Left cardiac atrium (tissue), 4 donors: ENCODE results near the gene ADGRL2. TPM values are rescaled to one million over a fixed set of nuclear protein-coding genes. Genes with fewer than 3 reads are reported as not detected.

ENCODE experiments used
- ATAC-seq, 2 donors: fragments of 200-7000 bp; cut with Tn5 transposase; one replicate each; pipeline ENCODE4 v1.9.1; 2020; ENCODE audit warnings: mild to moderate bottlenecking in 2 of 2, moderate library complexity in 2 of 2
- DNase-seq: peaks from one replicate; pipeline ENCODE4 v3.0.0-alpha.2; 2020
- intact Hi-C, 2 donors: fragments of 100-400 bp; cut with DNase I; formaldehyde crosslinking; loops; one replicate each; pipeline versions ENCODE4 v1.14.1 to v1.15.1; 2022 to 2023
- total RNA-seq, 2 donors: library from RNA; stranded (reverse); fragmentation: NEBNext Ultra II Directional; extraction: Animal tissue kit (Norgen Biotek cat#: 25700); gene quantifications; one replicate each; pipeline ENCODE4 v1.2.1, GENCODE V29; 2021
- donor health status: DM: no; HTN: yes; CAD: no.
- donor health status: DM: no; HTN: yes; CAD: no; lungs with severe emphysema.
- donor health status: DM: yes; HTN: yes; CAD: no.
- donor health status: Dilated cardiomyopathy.

ADGRL2 gene
- total RNA-seq, 2 donors from 2014 or later, result 57.4 to 64.4 TPM

DNA sequence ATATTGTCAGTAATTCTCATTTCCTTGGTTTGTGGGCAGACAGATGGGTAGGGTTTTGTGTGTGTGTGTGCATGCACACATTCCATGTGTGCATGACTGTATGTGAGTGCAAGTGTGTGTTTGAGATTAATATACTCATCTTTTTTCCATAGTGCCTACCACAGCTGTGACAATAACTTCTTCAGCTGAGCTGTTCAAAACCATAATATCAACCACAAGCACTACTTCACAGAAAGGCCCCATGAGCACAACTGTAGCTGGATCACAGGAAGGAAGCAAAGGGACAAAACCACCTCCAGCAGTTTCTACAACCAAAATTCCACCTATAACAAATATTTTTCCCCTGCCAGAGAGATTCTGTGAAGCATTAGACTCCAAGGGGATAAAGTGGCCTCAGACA lies 149.3 kb downstream of the ADGRL2 start:
- no peak for ATAC-seq
- intact Hi-C loops, result no loop called here
- no peak for DNase-seq

DNA sequence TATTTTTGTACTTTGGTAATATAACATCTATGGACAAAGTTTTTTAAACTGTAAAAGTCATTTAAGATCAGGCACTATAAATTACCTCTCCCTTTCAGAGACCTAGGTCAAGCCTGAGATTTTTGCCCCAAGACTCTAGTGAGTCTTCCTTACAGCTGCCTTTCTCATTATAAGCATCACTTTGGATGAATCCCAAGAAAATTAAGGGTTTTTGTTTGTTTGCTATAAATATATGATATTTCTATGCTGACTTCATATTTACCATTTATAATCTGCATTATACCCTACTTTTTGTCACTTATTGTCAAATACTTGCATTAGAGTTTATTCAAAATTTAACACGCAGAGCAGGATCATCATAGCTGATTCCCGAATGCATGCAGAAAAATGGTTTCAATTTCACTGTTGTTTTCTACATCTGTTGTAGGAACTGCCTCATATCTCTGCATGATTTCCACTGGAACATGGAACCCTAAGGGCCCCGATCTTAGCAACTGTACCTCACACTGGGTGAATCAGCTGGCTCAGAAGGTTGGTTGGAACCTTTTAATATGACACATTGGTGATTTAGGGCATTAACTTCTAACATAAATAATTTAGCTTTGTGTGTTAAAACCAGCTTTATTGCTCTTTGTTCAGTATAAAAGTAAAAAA lies 150.0 kb downstream of the ADGRL2 start:
- DNase-seq (no peak), ATAC-seq (no peak)
- intact Hi-C loops, result no loop called here

DNA sequence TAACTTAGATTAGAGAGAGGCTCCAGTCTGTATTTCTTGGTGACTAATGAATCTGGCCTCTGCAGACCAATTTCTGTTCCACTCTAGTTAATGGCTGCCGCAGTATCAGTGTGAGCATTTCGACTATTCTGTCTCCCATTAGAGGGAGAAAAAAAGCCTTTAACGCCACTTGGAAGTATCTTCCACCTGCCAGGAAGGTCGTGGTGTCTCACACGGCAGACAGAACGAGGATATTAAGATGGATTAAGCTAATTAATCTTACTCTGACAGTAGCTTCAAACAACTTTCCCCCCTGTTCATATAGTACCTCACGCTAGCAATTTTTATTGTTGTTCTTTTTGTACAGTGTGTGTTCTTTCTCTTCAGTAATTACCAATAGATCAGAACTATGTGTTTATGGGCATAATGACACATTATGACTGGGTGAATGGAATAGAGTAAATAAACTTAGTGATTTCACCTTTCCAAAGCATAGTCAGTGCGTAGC lies 153.8 kb downstream of the ADGRL2 start:
- intact Hi-C loops, result no loop called here

DNA sequence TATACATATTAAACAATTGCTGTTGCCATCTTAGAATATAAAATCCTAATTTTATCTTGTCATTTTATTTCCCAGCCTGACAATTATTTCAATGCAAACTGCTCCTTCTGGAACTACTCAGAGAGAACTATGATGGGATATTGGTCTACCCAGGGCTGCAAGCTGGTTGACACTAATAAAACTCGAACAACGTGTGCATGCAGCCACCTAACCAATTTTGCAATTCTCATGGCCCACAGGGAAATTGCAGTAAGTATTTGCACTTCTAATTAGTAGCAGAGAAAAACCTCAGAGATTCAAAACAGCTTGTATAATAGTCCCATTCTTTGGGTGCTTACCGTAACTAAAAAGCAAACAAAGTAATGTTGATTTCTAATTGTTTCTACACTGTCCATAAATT lies 167.2 kb downstream of the ADGRL2 start:
- DNase-seq, result no peak
- intact Hi-C loops, result no loop called here
- ATAC-seq, result no peak

More for the DNA sequence above, 153.8 kb downstream of the ADGRL2 start:
- no peak for DNase-seq
- peak in 1 of 2 donors; percentile 22 for ATAC-seq

DNA sequence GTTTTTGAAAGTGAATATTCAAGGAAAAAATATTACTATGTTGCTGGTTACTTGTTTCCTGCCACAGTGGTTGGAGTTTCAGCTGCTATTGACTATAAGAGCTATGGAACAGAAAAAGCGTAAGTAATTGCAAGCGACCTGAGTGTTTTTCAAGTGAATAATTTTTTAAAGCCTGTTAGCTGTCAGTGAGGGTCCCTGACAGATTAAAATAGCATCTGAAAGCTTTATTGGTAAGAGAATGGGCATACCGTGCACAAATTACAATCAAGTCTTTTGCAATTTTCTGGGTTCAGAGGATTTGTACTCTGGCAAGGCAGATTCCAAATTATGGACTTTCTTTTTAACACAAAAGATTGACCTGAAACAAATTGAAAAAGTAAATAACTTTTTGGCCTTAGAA lies 169.7 kb downstream of the ADGRL2 start:
- DNase-seq, result no peak
- ATAC-seq, result no peak
- intact Hi-C loops, result no loop called here

DNA sequence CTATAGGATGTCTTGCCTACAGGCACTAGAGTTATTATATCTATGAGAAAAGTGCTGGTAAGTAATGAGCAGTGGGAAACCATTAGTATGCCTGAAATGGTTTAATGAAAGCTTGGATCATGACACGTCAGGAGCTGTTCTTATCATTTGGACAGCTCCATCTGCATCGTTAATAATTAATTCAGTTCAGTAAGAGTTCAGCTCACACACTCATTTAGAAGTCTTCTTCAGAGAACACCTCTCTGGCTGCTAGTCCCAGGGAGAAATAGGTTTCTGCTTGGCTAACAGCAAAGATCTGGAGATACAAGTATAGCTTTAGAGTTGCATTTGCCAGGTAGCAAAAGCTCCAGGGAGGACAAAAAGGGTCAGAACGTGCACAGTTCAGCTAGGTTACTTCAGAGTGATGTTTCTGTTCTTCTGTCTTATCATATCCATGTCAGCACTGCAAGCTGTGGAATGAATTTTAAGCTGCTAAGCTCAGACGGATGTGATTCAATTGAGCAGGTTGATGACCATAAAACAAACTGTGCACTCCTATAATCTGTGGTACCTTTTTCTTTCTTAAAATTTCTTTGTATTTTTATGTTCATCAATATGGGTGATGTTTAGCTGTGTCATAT lies 173.6 kb downstream of the ADGRL2 start:
- ATAC-seq (peak; percentile 82 to 92), DNase-seq (no peak)
- intact Hi-C loops, result no loop called here

DNA sequence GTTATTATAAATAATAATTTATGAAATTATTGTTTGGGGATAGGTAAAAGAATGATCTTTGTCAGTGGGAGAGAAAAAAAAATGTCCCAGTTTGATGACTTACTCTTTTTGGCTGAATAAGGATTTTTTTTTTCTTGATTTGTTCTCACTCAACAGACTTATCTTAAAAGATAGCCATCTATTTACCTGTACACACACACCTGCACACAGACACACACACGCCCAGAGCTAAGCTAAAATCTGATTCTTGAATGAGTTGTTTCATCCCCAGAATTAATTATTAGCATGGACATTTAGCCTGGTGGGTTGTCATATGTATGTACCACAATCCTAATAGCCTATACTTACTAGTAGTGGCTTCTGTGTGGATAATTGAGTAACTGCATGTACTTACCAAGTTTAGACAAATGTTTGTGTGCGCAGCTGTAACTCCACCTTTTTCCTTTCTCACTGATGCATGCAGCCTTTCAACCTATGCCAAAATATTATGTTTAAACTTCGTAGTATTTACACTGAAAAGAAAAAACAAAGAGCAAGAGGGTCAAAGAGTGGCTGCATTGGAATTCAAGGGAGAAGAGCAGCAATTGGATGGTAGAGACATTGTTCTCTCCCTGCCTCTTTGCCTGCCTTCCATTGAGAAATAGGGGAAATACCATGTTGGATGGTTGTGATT lies 174.3 kb downstream of the ADGRL2 start:
- intact Hi-C loops, result no loop called here
- DNase-seq, result no peak
- no peak for ATAC-seq

DNA sequence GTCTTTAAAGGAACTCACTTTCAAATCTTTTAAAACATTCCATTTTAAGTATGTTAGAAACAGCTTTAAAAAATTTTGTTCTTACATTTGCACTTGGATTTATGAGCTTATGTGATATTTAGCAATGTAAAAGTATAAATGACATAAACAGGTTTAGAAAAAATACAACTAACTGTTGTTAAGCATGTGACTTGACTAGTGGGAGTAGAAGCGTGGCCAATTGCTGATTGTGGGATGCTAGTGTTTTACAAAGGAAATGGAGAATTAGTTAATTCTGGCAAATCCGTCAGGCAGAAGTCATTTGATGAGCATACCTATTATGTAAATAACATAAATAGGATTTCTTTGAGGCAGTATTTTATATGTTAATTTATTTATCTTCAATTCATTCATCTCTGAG lies 175.8 kb downstream of the ADGRL2 start:
- DNase-seq, result no peak
- intact Hi-C loops, result no loop called here
- ATAC-seq, result no peak

DNA sequence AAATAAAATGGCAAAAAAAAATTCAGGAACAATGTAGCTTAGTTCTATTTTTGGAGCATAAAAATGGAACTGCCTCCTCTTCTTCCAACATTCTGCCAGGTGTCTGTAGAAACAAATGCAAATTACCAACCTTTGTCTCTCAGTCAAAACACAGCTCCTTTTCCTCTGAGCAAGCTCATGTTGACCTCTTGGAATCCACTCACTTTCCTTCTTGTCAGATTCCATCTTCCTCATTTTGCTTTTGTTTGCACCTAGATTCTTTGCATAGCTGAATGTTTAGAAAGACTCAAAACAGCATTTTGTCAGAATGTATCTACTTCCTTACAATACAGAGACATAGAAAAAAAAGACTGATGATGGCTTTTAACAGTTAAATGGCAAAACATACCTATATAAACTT lies 178.2 kb downstream of the ADGRL2 start:
- ATAC-seq (no peak), DNase-seq (no peak)
- intact Hi-C loops, result no loop called here

DNA sequence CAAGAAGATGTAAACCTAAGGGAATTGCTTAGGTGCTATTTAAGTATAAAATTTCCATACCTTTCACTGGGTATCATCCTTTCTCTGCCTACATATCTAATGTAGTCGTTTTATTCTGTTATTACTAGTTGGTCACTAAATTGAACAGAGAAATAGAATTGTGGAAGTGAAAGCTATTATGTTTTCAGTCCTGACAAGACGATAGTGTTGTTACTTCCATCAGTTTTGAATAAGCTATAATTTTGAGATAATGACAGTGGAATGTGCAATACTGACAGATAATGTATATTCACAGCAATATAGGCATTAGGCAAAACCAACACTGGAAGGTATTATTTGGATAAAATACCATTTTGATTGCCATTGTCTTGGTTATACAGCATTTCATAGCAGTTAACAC lies 181.8 kb downstream of the ADGRL2 start:
- intact Hi-C loops, result no loop called here
- ATAC-seq, result no peak
- no peak for DNase-seq

DNA sequence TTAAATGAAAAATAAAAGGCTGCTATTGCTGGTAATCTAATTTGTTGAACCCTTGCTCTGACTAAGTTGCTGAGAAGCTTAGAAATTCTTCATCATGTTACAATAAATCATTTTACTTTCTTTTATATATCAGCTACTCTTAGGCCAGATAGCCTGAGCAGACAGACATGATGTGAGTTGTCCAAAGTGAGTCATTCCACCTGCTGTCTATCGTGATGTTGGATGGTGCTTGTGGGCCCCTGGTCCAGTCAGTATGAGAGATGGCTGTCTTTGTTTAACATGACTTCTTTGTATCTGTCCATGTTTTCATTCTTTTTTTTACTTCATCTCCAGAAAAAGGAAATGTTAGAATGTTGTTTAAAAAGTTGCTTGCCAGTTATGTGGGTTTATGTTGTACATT lies 188.8 kb downstream of the ADGRL2 start:
- ATAC-seq (no peak), DNase-seq (no peak)
- intact Hi-C loops, result no loop called here

DNA sequence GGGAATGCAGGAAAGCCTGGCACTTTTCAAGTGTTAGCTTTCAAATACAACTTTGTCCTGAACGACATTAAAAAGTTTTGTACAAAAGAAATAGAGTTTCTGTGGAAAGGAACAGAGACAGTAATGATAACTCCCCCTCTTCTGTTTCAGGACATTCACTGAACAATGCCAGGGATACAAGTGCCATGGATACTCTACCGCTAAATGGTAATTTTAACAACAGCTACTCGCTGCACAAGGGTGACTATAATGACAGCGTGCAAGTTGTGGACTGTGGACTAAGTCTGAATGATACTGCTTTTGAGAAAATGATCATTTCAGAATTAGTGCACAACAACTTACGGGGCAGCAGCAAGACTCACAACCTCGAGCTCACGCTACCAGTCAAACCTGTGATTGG lies 189.5 kb downstream of the ADGRL2 start:
- DNase-seq (no peak), ATAC-seq (no peak)
- intact Hi-C loops, result no loop called here

DNA sequence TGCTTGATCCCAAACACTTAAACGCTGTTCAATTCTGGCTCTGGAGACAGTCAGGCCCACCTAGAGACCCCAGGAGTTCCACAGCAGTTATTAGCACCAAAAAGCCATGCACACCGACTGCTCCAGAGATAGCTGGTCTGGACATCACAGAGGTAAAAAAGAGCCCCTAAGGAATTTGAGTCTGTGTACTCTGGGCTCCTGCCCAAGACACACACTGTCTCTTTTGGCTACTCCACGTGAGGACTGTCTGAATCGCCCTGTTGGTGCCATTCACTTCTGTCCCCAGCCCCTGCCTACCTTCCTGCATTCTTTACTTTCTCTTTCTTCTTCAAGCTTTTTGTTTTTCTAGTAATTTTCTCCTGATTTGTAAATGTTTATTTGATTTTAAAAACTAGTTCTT lies 197.4 kb downstream of the ADGRL2 start:
- peak; percentile 65 to 80 for ATAC-seq
- intact Hi-C loops, result no loop called here
- DNase-seq, result no peak

DNA sequence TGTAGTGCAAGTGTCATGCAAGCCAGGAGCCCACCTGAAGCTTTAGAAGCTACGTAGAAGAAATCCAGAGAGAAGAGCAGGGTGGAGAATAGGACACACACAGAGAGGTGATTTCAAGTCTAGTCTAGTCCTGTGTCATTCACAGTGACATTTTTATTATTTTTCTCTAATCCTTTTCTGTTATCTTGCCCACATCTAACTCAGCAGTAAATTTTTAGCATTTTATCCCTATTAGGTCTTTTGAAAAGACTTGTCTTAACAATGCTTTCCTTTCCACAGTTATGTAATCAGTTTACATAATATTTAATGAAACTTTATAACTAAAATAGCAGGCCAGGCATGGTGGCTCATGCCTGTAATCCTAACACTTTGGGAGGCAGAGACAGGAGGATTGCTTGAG lies 198.6 kb downstream of the ADGRL2 start:
- intact Hi-C loops, result no loop called here
- no peak for ATAC-seq
- DNase-seq, result no peak

DNA sequence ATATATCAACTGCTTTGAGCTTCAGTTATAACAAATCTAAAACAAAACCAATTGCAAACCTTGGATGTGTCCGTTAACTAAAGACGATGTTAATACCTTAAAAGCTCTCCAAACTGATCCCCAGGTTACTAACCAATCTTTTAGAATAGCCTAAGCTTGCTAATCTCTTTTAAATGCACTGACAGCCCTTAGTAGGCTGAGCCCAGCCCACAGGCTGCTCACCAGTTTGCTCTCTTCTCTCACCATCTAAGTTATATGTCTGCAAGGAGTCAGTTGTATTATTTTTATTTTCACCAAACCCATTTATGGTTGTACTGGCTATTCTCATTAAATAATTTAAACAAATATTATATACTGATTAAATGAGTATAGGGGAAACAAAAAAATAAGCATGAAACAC lies 199.5 kb downstream of the ADGRL2 start:
- DNase-seq (no peak), ATAC-seq (no peak)
- intact Hi-C loops, result no loop called here

DNA sequence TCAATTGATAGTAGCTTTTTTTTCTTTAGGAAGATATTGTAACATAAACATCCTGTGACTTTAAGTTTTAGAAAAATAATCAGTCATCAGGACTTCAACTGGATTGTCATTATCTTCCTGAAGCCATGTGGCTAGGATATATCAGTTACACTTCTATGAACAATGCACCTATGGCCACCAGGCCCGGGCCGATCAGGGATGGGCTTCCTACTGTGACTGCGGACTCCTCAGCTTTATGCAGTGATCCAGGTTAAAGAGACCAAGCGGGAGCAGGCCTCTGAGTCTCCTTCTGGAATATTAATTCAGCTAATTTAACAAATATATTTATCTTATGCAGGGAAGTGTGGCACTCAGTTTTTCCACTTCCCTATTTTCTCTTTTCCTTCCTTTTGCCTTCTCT lies 200.6 kb downstream of the ADGRL2 start:
- ATAC-seq, result no peak
- DNase-seq, result no peak
- intact Hi-C loops, result no loop called here

DNA sequence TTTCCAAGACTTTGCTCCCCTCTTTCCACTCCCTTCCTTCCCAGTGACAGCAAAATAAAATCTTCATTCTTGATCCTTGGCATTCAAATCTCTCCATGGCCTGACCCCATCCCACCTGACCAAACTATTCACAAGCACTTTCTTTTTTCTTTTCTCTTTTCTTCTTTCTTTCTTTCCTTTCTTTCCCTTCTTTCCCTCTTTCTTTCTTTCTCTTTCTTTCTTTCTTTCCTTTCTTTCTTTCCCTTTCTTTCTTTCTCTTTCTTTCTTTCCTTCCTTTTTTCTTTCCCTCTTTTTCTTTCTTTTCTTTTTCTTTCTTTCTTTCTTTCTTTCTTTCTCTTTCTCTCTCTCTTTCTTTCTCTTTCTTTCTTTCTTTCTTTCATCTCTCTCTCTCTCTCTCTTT lies 207.1 kb downstream of the ADGRL2 start:
- intact Hi-C loops, result no loop called here
- DNase-seq, result no peak
- no peak for ATAC-seq

DNA sequence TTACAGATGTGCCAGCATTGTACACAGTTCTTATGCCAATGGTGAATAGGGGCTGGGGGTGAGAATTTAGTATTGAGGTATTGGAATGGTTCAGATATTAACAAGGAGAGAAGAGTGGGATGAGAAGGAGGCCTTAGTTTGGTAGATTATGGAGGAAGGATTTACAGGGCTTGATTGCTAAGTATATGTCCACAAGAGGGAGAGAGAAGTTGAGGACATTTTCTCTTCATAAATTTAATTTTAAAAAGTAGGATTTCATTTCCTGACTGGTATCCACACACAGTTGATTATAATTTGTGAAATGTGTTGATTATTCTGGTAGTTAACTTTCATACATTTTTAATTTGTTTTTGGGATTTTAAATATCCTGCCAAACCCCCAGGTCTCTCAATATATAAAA lies 213.0 kb downstream of the ADGRL2 start:
- no peak for ATAC-seq
- DNase-seq, result no peak
- intact Hi-C loops, result no loop called here

DNA sequence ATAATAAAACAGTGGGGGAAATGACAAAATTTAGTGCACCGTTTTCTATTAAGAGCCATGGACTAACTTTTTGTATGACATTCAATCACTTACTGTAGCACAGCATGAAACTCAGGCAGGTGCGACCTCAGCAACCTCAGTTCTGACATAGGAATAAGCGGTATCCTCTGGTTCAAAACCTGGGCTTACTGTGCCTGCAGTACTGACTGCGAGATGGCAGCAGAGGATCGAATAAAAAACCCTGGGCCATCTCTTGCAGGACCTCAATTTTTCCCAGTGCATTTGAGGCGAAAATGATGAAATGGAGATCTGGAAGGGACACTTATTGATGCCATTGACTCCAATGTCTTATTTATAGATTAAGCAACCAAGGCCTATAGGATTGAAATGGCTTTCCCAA lies 214.7 kb downstream of the ADGRL2 start:
- ATAC-seq, result no peak
- DNase-seq, result no peak
- intact Hi-C loops, result no loop called here

DNA sequence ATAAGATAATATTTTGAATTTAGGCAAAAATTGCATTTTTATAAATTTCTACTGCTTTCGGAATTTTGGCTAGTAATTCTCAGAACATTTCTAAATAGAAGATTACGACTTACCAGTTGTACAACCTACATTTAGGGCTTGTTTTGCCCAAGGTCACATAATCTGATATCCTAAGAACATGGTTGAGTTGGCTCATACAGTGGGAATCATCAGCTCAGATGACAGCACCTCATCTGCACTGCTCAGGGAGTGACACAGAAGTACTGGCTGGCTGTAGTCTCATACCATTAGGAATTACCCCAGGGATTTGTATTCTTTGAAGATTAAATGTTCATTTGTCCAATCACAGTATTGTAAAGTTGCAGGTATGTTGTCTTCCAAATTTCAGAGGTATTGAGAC lies 217.6 kb downstream of the ADGRL2 start:
- peak; percentile 44 to 76 for ATAC-seq
- no peak for DNase-seq
- intact Hi-C loops, result no loop called here

DNA sequence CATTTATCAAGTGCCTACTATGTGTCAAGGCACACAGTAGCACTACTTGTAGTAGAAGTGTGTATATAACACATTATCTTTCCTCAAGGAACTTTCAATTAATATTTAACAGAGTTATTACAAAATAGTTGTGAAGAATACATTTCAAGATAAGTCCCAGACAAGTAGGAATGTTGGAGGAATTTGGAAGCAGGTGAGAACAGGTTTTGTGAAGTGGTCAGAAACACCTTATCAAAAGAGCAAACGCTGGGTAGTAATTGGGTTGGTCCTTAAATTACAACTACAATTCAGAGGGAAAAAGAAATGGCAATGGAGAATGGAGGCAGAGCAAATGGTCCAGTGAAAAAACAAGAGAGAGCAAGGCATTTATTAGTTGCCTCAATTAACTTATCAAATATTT lies 218.8 kb downstream of the ADGRL2 start:
- no peak for ATAC-seq
- intact Hi-C loops, result no loop called here
- DNase-seq, result no peak
